ENCODE data around the gene KCNH6.

KCNH6 gene

GRCh38 chr17:63550817-63551639, 27.9 kb downstream of the KCNH6 start:
- no peak for DNase-seq (ENCODE audit: low read depth in 2 of 2)

- DNase-seq (ENCODE audit: low read depth in 2 of 2) = no peak
These were observed 29.1 kb downstream of the KCNH6 start for GRCh38 chr17:63552211-63552610.

GRCh38 chr17:63555500-63556156, 32.5 kb downstream of the KCNH6 start:
- no peak for DNase-seq (ENCODE audit: low read depth in 2 of 2)

- DNase-seq (ENCODE audit: low read depth in 2 of 2) = no peak
These were observed 34.3 kb downstream of the KCNH6 start for GRCh38 chr17:63557416-63557815.

GRCh38 chr17:63558441-63558840, 35.3 kb downstream of the KCNH6 start:
- DNase-seq (ENCODE audit: low read depth in 2 of 2) = no peak

GRCh38 chr17:63561819-63562218, 38.7 kb downstream of the KCNH6 start:
- no peak for DNase-seq (ENCODE audit: low read depth in 2 of 2)

- no peak for DNase-seq (ENCODE audit: low read depth in 2 of 2)
These were observed 40.2 kb downstream of the KCNH6 start for GRCh38 chr17:63563339-63563738.

- DNase-seq (ENCODE audit: low read depth in 2 of 2) = no peak
These were observed 41.4 kb downstream of the KCNH6 start for GRCh38 chr17:63564562-63564961.

- DNase-seq (ENCODE audit: low read depth in 2 of 2) = no peak
These were observed 44.1 kb downstream of the KCNH6 start for GRCh38 chr17:63567229-63567628.

- DNase-seq (ENCODE audit: low read depth in 2 of 2) = no peak
These were observed 45.4 kb downstream of the KCNH6 start for GRCh38 chr17:63568563-63568962.

- peak; percentile 42 to 46 for DNase-seq (ENCODE audit: low read depth in 2 of 2)
These were observed 48.6 kb downstream of the KCNH6 start for GRCh38 chr17:63571632-63572310.

GRCh38 chr17:63573634-63574033, 50.5 kb downstream of the KCNH6 start:
- DNase-seq (ENCODE audit: low read depth in 2 of 2) = no peak

GRCh38 chr17:63578027-63578768, 55.0 kb downstream of the KCNH6 start:
- DNase-seq (ENCODE audit: low read depth in 2 of 2) = no peak

- DNase-seq (ENCODE audit: low read depth in 2 of 2) = no peak
These were observed 55.6 kb downstream of the KCNH6 start for GRCh38 chr17:63578769-63579111.

- DNase-seq (ENCODE audit: low read depth in 2 of 2) = no peak
These were observed 56.5 kb downstream of the KCNH6 start for GRCh38 chr17:63579633-63580032.

- DNase-seq (ENCODE audit: low read depth in 2 of 2) = no peak
These were observed 64.6 kb downstream of the KCNH6 start for GRCh38 chr17:63587770-63588169.

GRCh38 chr17:63588797-63589196, 65.6 kb downstream of the KCNH6 start:
- no peak for DNase-seq (ENCODE audit: low read depth in 2 of 2)

GRCh38 chr17:63589646-63590045, 66.5 kb downstream of the KCNH6 start:
- DNase-seq (ENCODE audit: low read depth in 2 of 2) = no peak

- no peak for DNase-seq (ENCODE audit: low read depth in 2 of 2)
These were observed 69.6 kb downstream of the KCNH6 start for GRCh38 chr17:63592797-63593196.

GRCh38 chr17:63595132-63595531, 72.0 kb downstream of the KCNH6 start:
- no peak for DNase-seq (ENCODE audit: low read depth in 2 of 2)

Measured in fibroblast of skin of left quadriceps (primary cell).